GM21619 (cell line): ENCODE results near the gene STAP2.
A peak's percentile ranks its signal among the peaks of the same experiment; 100 is the strongest.

ENCODE experiments used
- ATAC-seq: cut with Tn5 transposase; IDR thresholded peaks from one replicate; pipeline ENCODE4 v1.9.1; 2021; ENCODE audit not compliant: unreplicated experiment

Gene STAP2, protein sequence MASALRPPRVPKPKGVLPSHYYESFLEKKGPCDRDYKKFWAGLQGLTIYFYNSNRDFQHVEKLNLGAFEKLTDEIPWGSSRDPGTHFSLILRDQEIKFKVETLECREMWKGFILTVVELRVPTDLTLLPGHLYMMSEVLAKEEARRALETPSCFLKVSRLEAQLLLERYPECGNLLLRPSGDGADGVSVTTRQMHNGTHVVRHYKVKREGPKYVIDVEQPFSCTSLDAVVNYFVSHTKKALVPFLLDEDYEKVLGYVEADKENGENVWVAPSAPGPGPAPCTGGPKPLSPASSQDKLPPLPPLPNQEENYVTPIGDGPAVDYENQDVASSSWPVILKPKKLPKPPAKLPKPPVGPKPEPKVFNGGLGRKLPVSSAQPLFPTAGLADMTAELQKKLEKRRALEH

DNA sequence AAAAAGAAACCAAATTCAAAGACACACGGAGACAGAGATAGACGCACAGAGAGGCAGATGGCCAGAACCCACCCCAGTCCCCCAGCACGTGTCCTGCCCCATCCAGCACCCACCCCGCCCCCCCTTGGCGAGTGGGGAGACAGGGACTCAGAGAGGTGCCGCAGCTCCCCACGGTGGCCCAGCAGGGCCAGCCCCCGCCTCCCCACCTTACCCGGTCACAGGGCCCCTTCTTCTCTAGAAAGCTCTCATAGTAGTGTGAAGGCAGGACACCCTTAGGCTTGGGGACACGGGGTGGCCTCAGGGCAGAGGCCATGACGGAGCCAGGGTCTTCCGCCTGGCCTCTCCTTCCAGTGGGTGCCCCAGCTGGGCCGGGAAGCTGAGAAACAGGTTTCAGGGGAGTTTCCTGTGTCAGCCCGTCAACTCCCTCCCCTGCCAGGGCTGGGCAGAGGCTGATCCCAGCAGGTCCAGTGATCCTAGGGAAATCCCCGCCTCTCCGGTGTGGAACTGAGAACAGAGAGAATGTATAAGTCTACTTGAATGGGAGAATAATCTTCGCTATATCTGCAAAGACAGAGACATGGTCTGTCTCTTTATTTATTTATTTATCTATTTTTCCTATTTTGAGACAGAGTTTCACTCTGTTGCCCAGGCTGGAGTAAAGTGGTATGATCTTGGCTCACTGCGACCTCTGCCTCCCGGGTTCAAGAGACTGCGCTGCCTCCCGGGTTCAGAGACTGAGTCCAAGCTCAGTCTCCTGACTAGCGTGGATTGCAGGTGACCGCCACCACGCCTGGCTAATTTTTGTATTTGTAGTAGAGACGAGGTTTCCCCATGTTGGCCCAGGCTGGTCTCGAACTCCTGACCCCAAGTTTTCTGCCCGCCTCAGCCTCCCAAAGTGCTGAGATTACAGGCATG is at the start of gene STAP2:
Gene STAP2 (minus strand): TSS at position 387 of the 915 bp plus-strand sequence. CDS start 74 bp downstream, at position 313.
- ATAC-seq = no peak

GRCh38 chr19:4386041-4386782 is 47.6 kb upstream of the STAP2 start:
- ATAC-seq = no peak

- ATAC-seq = no peak
Measured at GRCh38 chr19:4385291-4386040, 46.8 kb upstream of the STAP2 start.

- no peak for ATAC-seq
Measured at GRCh38 chr19:4380254-4380727, 41.7 kb upstream of the STAP2 start.

DNA sequence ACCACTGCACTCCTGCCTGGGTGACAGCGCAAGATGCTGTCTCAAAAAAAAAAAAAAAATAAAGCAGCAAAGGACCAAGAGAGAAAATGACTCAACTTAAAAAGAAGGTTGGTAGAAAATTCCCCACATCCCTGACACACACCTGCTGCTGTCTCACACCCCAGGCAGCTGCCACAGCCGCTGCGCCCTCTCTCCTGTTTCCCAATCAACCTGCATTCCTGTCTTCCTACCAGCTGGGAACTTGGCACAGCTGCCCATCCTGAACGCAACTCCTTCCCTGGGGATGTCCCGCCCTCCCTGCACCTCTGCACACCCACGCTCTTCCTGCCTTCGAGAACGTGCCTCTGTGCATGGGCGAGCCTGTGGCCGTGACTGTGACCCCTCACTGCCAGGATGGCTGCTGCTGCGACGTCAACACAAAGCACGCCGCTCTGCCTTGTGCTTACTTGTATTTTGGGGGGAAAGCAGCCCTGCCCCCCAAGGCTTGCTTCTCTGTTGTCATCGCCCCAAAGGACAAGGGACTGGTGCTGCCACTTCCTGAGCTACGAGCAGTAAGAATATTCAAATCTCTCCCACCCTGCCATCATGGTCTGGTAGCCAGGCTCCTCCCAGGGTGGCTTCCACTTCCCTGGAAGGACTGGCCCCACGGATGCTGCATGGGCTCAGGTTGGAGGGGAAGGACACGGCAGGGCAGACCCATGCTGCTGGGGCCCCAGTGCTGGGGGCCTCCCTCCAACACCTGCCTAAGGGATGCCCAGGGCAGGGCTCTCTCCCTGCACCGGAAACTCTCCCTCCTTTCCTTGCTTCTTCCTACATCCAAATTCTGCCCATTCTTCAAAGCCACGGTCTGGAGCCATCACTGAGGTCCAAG is 41.0 kb upstream of the STAP2 start:
- no peak for ATAC-seq

- ATAC-seq = no peak
Measured at GRCh38 chr19:4378886-4379285, 40.3 kb upstream of the STAP2 start.

DNA sequence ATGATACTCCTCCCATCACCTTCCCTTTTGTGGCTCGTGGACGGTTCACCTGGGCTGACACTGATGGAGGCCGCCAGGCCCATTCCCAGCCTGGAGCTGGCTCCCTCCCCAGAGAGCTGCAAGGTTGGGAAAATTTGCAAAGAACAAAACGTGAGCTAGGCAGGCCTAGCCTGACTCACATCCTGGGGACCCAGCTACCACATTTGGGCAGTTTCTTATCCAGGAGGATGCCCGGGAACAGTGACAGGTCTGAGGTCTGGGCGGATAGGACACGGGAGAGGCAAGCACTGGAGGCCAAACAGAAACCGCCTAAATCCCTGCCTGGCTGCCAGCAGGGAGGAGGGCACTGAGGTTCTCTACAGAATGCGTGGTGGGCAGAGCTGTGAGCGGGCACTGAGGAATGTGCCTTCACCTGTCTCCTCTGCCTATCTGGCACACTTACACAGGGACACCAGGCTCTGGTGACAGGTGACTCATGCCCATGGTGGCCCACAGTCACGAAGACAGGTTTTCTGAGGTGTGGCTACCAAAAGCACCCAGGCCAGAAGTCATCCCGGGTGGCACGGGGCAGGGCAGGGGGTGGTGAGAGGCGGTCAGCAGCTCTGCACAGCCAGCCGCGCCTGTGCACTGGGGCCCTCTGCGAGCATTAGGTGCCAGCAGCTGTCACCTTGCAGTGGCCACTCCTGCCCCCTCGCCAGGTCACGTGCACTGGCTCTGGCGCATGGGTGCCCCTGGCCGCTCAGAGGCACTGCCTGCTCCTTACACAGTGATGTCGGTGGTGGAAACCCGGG is 38.6 kb upstream of the STAP2 start:
- ATAC-seq = no peak

- no peak for ATAC-seq
Measured at GRCh38 chr19:4376671-4376990, 38.0 kb upstream of the STAP2 start.

- peak; percentile 17 for ATAC-seq
Measured at GRCh38 chr19:4376028-4376670, 37.5 kb upstream of the STAP2 start.

DNA sequence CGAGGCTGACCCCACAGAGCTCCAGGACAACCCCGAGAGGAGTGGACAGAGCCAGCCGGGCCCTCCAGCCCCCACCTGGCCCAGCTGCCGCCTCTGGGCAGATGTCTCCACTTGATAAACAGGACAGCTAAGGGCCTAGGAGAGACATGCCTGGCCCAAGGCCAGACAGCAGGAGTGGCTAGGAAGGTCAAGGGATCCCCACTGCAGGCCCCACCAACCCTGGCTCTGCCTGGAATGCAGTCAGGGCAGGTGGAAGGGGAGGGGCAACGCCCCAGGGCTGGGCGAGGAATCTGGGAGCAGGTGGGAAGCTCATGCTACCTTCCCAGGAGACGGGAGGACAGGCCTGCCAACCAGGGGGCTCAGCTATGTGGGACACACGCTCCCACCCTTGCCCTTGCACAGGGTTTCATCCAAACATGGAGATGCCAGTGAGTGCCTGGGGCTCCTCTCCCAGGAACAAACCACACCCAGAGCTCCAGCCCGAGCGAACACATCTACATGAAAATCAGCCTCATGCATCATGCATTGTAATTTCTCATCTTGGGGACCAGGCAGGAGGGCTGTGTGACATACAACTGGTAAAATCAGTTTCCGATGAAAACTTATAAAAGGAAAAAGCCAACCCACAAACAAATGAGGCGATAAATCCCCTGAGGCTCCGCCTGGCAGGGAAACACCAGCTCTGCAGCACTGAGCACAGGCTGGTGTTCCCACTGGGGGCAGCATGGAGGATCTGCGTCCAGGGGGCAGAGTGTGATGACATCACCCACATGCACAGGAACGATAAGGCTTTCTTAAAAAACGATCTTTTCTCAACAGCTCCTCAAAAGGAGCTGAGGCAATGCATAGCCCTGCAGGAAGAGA is 36.8 kb upstream of the STAP2 start:
- peak; percentile 36 for ATAC-seq

- ATAC-seq = no peak
Measured at GRCh38 chr19:4374498-4375163, 36.0 kb upstream of the STAP2 start.

GRCh38 chr19:4373601-4374497 is 35.2 kb upstream of the STAP2 start:
- no peak for ATAC-seq

DNA sequence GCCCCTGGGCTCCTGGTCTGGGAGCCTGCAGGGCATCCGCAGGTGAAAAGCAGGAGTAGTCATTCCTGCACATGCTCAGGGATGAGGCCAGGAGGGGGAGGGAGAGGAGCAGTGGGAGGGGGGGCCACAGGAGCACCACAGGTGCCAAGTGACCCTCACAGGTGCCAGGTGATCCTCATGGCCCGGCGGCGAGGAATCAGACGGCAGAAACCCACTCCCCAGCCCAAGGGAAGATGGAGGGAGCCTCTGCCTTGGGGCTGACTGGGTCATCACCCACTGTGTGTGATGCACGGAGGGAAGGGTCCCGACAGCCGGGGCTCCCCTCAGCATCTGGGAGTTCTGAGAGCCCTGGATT is 34.4 kb upstream of the STAP2 start:
- ATAC-seq = no peak

DNA sequence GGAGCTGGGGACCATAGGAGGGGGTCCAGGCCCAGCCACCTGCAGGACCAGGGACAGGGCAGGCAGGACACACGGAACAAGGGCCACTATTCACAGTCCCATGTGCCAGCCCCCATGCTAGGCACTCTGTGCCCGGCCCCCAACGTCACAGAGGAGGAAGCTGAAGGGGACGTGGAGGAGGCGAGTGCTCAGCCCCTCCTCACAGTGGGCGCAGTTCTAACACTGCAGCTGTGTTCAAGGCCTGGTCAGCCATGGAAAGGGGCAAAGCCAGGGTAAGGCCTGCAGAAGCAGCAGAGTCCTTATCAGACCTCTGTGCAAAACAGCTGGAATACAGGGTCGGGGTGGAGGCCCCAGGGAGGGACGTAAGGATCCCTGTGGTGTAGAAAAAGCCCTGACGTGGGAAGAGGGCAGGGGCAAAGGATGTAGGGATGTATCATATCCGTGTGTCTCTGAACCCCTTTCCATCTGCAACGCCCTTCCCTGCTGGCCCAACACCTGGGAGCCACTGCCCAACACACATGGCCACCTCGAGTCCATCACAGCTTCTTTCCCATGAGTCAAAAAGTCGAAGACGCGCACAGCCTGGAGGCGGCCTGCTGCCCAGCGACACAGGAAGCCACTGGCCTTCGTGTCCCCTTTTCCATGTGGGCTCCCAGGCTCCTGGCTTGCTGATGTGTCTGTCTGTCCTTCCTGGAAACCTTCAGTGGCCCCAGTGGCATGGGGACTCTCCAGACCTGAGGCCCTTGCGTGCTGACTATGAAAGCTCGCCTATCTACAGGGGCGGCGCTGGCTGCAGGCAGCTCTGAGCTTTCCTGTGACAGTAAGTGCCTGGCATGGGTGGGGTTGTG is 33.8 kb upstream of the STAP2 start:
- ATAC-seq = no peak
